ENCODE data around the gene CDC42SE2.
"Not testable (repeated sequence)": the region's sequence is repeated elsewhere in the genome, so short reads cannot be mapped to it uniquely, and the experiment has no call there.

CDC42SE2 gene

DNA sequence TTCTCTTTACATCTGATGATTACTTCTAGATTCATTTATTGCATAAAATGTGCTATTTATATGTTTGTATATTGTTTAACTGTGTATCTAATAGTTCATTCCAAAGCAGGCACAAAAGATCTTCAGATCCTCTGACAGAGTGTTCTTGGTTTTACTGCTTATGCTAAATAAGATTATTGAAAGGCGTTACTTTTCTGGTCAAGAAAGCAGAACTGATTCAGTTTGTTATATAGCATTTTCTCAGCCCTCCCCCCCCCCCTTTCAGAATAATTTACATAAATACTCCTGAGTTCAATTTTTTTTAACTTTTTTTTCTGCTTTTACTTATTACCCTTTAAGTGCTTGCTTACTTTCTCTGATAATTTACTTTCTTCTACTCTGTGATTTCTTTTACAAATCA, 15.4 kb downstream of the CDC42SE2 start:
- DNase-seq = no peak

DNA sequence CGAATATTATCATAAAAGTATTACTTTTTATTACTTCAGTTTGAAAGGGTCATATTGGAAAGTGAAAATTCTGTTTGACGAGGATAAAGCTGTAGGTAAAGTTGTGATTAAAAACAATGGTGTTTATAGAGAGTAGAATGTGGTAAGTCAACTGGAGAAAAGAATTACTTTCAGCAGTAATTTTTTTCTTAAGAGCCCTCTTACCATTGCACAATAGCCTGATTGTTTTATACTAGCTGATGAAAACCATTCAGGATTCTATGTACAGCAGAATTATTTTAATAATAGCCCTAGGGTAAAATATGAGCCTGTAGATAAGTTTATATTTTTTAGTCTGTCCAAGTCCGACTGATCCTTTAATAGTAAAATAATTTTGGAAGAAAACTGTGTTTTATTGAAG, 16.6 kb downstream of the CDC42SE2 start:
- no peak for DNase-seq

DNA sequence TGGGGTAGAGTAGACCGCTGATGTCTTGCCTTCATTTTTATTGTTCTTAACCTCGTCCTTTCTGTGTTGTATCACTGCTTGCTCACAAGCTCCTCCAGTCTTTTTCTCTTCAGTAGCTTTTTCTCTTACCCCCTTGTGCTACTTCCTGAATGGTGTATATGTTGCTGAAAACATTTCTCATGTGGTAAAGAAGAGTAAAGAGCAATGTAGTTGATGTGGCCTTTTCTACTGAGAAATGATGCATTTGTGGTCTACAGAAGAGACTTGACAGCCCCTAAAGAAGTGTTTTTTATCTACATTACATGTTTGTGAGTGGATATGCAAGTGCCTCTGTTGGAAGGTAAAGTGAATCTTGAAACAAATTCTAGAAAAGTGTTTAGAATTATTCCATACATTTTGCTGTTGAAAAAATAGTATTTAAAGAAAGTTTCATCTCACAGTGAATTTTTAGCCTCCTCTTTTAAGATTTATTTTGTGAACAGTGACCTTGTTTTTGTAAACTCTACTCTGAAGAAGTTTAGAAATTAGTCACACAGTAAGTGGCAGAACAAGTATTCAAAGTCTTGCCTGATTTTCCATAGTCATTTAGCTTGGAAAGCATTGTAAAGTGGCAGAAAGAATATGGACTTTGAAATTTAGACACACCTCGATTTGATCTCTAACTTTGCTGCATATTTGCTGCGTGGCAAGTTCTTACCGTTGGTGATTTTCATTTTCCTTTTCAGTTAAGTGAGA, 17.4 kb downstream of the CDC42SE2 start:
- DNase-seq = no peak

DNA sequence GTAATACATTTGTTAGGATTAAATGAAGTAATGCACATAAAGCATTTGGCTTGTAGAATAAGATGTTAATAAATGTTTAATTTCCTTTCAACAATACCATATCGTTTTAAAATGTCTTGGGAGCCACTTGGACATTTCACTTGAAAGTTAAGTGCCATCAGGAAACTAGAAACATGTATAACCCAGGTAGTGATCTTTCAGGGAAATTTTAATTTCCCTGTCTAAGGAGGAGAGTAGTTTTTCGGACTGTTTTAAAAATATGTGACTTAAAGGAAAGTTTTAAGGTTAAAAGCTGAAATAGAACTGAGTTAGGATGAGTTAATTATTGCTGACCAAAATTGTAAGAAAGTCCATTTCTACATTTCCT, 18.0 kb downstream of the CDC42SE2 start:
- no peak for DNase-seq

DNA sequence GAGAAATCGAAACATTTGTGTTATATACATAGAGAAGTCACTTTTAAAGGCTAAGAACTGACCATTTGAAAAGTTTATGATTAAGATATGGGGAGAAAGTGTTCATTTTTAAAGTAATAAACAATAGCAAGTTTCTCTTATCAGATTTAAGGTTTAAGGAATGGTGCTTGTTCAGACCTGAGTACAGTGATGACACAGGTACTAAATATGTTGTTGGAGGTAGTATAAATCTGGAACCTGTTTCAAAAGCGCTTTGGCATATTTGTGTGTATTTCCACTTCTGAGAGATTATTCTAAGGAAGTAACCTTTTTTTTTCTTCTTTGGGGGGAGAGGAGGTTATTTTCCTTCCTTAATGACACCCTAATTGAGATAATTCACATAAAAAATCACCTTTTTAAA, 18.4 kb downstream of the CDC42SE2 start:
- DNase-seq = no peak

DNA sequence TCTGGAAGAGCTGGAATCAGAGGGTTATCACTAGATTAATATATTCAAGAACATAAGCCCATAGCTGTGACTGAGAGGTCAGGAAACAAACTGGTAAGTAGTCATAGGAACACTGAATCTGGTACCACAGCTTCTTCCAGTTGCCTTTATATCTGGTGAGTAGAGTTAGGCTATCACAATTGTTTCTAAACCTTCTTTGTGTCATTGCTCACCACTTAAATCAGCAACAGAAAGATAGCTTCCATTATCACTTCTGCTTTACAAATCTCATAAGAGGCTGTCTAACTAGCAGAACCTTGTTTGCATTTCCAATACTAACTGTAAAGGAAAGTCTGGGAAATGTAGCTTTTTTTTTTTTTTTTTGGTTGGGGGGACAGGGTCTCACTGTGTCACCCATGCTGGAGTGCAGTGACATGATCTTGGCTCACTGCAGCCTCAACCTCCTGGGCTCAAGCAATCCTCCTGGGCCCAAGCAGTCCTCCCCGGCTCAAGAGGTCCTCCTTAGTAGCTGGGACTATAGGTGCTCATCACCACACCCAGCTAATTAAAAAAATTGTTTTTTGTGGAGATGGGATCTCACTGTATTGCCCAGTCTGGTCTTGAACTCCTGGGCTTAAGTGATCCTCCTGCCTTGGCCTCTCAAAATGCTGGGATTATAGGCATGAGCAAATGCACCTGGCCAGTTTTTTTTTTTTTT, 22.0 kb downstream of the CDC42SE2 start:
- DNase-seq = no peak

DNA sequence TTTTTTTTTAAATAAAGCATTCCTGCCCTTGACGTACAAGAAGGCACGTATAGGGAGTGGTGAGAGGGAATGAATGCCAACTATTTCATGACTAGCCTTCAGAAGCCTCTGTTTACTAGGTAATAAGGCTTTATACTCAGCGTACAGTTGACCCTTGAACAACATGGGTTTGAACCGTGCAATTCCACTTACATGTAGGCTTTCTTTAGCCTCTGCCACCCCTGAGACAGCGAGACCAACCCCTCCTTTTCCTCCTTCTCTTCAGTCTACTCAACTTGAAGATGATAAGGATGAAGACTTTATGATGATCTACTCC, 22.5 kb downstream of the CDC42SE2 start:
- no peak for DNase-seq

DNA sequence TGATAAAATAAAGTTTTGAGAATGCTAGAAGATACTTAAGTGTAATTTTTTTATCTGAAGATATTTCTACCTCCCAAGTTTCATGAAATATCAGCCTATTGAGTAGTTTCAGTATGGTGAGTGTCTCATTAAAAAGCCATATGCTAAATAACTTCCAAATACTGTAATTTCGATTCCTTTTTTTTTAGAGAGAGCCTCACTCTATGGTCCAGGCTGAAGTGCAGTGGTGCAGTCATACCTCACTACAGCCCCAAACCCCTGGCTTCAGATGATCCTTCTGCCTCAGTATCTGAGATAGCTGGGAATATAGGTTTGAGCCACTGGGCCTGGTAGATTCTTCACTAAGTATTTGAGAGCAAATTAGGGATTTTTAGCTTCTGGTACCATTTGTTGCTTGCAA, 24.5 kb downstream of the CDC42SE2 start:
- no peak for DNase-seq

DNA sequence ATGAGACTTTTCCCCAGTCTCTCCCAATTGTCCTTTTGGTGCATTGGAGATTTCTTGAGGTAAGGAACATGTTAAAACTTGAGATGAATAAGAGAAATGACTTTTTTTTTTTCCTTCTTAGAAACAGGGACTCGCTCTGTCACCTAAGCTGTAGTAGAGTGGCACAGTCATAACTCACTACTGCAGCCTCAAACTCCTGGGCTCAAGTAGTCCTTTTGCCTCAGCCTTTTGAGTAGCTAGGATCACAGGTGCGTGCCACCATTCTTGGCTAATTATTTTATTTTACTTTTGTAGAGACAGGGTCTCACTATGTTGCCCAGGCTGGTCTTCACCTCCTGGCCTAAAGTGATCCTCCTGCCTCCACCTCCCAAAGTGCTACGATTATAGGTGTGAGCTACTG, 25.9 kb downstream of the CDC42SE2 start:
- no peak for DNase-seq

DNA sequence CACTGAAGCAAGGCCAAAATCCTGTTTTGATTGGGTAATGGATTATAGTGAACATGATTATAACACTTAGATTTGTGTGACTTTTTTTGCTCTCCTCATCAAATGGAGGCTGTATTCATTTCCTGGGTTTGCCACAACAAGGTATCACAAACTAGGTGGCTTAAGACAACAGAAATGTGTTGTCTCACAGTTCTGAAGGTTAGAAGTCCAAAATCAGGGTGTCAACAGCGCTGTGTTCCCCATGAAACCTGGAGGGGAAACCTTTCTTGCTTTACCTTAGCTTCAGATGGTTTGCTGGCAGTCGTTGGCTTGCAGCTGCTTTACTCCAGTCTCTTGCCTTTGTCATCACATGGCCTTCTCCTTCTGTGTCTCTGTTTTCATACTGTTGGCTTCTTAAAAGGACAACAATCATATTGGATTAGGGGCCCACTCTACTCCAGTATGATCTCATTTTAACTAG, 32.4 kb downstream of the CDC42SE2 start:
- DNase-seq = no peak

DNA sequence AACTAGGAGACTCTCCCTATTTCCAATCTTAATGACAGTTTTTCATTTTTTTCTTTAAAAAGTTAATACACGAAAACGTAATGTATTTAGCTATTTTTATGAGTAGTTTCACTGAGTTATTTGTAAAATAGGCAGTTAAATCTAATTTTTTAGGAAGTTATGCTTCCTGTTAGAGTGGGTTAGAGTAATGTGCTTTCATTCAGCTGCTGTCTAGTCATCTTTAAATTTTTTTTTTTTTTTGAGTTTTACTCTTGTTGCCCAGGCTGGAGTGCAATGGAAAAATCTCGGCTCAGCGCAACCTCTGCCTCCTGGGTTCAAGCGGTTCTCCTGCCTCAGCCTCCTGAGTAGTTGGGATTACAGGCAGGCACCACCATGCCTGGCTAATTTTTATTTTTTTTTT, 34.0 kb downstream of the CDC42SE2 start:
- no peak for DNase-seq

DNA sequence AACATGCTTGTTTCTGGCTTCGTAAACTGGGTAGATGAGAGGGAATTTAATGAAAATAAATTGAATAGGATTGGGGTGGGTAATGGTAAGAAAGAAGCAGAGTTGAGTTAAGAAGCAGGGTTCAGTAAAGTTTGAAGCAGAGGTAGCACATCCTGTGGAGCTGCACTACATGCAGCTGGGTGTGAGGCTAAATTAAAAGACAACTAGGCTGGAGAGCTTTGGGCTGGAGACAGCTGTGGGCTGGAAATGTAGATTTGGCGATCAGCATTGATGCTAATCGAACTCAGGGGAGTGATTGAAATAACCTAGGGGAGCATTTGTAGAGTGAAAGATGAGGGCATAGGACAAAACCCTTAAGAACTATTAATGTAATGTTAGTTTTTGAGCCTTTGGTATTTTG, 35.6 kb downstream of the CDC42SE2 start:
- no peak for DNase-seq

DNA sequence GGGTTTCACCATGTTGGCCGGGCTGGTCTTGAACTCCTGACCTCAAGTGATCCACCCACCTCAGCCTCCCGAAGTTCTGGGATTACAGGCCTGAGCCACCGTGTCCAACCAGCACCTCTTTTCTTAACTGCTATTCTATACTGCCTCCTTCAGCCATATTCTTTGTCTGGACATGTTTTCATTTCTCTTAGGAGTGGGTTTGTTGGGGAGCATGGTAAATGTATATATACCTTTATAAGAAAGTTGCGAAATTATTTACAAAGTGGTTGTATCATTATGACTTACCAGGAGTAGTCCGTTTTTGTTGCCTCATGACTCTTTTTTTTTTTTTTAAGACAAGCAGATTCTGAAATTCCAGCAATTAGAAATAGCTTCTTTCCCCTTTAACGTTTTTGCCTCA, 38.7 kb downstream of the CDC42SE2 start:
- no peak for DNase-seq

DNA sequence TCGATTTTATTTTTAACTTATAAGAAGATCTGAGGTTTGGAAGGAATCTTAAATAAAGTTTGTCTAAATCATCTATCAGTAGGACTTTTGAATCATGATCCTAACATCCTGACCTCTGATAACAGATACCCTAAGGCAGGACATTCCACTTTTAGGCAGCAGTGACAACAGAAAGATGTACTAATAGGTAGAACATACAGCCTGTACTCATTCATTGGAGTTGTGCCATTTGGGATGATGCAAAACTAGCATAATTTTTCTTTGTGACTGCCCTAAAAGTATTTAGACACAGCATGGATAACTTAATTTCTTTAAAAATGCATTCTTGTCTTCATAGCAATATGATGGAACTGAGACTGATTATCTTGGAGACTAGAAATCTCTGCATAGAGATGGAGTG, 39.7 kb downstream of the CDC42SE2 start:
- no peak for DNase-seq

DNA sequence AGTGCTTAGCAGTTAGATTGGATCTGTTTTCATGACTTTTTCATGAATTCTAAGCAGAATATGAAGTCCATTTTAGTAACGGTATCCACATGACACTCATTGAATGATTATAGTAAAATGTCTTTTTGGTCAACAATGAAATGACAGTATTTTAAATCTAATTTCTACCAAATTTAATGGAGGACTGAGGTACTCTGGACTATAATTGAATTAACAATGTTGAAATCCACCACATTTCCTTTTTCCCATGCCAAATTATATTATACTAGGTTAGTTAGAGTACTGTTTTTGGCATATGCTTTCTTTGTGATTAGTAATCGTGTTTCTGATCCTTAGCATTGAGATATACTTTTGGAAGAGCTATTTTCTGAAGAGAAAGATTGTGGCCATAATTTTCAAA, 40.6 kb downstream of the CDC42SE2 start:
- no peak for DNase-seq

DNA sequence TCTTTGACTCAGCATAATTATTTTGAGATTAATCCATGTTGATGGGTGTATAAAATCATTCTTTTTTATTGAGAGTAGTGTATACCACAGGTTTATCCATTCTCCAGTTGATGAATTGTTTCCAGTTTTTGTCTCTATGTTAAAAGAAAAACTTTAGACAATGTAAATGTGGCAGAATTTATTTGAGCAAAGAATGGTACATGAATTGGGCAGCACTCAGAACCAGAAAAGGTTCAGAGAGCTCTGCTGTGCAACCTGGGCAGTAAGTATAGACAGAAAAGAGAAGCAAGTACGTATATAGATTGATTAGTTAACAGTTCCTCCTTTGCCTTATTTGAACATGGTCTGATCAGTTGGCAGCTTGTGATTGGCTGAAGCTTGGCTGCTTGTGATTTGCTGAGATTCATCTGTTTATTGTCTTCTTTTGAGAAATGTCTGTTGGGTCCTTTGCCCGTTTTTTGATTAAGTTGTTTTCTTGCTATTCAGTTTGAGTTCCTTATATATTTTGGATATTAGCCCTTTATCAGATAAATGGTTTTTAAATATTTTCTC, 41.4 kb downstream of the CDC42SE2 start:
- DNase-seq = no peak

DNA sequence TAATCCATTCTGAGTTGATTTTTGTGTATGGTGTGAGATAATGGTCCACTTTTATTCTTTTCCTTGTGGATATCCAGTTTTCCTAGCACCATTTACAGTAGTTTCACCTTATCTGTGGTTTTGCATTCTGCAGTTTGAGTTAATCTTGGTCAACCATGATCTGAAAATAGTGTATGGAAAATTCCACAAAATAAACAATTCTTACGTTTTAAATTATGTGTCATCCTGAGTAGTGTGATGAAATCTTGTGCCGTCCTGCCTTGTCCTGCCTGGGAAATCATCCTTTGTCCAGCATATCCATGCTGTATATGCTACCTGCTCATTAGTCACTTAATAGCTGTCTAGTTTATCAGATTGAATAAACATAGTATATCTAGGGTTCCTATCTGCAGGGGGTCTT, 42.1 kb downstream of the CDC42SE2 start:
- no peak for DNase-seq

DNA sequence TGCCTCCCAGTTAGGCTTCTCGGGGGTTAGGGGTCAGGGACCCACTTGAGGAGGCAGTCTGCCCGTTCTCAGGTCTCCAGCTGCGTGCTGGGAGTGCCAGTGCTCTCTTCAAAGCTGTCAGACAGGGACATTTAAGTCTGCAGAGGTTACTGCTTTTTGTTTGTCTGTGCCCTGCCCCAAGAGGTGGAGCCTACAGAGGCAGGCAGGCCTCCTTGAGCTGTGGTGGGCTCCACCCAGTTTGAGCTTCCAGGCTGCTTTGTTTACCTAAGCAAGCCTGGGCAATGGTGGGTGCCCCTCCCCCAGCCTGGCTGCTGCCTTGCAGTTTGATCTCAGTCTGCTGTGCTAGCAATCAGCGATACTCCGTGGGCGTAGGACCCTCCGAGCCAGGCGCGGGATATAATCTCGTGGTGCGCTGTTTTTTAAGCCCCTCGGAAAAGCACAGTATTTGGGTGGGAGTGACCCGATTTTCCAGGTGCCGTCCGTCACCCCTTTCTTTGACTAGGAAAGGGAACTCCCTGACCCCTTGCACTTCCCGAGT, 48.5 kb downstream of the CDC42SE2 start:
- not testable (repeated sequence) for DNase-seq

DNA sequence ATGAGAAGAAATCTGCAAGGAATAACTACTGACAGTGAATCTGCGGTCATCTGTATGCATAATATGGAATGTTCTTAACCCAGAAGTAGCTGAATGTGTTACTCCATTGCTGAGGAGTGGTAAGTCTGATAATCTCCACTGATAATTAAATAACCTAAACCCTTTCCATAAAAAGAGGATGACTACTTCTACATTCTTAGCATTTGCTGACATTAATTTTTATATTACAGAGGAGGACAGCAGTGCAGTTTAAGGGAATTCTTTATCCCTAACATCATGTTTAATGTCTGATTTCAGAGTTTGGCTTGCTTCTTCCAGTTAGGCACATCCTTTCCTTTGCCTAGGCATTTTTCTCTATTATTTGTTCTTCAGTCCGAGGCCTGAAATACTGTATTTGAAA, 52.2 kb downstream of the CDC42SE2 start:
- no peak for DNase-seq

DNA sequence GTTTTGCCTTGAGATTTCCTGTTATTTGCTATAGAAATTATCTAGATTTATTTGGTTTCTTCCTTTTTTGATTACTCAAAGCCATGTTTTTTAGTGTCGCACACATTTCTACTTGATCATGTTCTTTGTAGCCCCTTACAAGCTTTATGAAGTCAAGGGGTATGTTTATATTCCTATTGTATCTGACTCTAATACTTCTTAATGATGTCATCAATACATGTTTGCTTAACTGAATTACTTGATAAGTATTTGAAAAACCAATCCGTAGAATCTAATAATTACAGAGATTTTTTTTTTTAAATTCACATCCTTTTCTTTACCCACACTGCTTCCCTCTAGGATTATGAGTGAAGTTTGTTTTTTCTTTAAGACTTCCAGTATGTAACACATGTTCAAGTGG, 53.0 kb downstream of the CDC42SE2 start:
- no peak for DNase-seq

DNA sequence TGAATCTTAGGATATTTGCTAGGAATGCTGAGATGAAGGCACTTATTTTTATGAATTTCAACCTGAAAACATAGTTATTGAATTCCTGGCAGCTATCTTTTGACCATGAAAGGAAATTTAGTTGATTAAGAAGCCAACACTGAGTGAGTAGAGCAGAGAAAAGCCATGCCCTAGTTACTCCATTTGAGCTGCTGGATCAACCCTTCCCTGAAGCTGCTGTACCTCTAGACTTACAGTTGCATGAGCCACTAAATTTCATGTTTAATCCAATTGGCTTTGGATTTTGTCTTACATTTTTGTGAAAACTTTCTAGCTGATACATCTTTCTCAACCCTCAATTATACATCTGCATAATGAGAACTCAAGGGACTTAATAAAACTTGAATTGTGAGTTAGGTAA, 54.6 kb downstream of the CDC42SE2 start:
- no peak for DNase-seq

DNA sequence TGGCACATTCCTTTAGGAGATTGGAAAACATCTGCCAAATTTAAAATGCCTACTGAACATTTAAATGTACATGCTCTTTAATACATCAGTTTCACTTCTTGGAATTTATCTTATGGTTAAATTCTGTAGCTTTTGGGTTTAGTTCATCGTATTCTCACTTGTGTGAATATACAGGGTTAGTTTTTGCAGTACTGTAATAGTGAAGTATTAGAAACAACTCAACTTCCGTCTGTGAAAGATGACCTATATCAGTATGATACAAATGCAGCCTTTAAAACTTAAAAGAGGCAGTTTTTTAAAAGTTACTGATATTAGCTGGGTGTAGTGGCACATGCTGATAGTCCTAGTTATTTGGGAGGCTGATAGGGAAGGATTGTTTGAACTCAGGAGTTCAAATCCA, 57.2 kb downstream of the CDC42SE2 start:
- no peak for DNase-seq

DNA sequence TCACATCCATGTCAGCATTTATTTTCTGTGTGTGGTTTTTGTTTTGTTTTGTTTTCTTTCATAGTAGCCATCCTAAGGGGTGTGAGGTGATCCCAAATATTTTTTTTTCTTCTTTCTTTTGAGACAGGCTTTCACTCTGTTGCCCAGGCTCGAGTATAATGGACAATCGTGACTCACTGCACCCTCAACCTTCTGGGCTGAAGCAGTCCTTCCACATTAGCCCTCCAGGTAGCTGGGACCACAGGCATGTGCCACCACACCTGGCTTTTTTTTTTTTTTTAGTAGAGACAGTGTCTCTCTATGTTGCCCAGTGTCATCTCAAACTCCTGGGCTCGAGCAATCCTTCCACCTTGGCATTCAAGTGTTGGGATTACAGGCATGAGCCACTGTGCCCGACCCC, 59.1 kb downstream of the CDC42SE2 start:
- DNase-seq = no peak

DNA sequence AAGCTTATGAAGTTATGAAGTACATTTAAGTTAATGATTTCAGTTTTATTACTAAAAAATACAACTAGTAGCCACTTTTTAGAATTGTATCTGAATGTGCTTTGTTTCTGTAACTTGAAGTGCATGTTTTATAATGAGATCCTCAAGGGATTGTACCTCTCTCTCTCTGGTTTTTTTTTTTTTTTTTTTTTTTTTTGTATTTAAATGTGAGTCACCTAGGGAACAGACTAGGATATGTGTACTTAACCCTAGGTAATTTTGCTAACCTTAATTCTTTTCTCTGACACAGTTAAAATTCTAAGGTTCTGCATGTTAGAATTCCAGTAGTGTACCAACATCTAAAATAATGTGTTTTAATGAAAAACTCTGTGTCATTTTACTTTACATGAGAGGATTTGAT, 59.5 kb downstream of the CDC42SE2 start:
- DNase-seq = no peak

DNA sequence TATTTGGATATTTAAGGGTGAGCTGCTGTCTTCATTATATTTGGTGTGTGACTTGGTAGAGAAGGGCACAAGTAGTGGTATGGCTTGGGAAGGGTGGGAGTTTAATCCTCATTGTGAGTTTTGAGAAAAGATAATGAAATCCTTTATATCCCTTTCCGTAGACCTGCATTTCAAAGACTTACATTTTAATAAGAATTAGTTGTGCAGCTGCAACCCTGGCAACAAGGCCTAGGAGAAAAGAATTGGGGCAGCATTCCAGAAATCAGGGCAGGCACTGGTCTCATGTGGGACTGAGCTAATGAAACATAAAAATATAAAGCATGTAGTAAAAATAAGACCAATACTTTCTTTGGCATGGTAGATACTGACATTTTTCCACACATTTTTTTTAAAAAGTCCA, 60.5 kb downstream of the CDC42SE2 start:
- no peak for DNase-seq

Measured in SW 1271 (cell line).